ENCODE measurements around the gene RASA2.

Gene RASA2

DNA sequence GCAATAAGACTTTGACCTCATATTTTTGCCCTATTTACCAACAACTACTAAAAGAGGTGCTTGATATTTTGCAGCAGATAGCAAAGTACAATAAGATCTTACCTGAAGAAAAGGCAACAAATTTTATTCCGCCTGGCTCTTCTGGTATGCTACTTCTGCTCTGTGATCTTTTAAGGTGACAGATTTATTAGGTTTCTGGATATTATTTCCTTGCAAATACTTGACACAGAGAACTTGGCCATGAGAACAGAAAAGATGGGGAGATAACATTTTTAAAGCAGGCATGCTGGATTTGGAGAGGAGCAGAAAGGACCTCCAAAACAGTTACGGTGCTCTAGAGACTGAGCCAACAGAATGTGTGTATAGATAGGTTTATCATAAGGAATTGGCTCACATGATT is 164.6 kb downstream of the RASA2 start:
- FAIRE-seq: no peak

DNA sequence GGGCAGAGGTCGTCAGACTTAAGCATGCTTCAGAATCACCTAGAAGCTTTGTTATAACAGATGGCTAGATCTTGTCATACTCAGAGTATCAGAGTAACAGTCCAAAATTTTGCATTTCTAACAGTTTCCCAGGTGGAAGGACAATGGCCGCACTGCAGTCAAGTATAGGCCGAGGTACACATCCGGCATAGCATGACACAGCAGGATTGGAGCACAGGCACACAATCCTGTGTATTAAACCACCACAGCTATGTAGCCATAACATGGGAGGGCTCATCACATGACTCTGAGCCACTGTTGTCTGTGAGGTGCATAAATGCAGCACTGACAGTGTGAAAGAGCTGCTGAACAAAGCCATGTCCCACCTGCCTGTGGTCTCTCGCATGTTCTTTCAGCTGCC is 165.5 kb downstream of the RASA2 start:
- FAIRE-seq: no peak

DNA sequence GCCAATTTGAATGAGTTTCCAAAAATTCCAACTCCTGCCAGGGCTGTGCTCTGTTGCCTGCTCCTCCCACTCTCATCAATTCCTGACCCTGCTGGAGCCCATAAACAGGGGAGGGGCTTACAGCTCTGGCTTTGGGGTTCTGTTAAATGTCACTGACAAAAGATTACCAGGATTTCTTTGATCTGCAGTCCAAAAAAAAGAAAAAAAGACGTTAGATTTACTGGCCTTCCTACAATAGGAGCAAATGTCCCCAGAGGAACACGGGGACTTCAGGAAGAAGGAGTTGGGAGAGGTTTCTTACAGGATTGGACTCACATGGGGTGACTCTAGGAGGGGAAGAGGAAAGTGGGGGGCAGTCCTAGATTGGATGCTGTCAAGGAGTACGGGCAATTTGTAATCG is 167.0 kb downstream of the RASA2 start:
- FAIRE-seq: no peak

DNA sequence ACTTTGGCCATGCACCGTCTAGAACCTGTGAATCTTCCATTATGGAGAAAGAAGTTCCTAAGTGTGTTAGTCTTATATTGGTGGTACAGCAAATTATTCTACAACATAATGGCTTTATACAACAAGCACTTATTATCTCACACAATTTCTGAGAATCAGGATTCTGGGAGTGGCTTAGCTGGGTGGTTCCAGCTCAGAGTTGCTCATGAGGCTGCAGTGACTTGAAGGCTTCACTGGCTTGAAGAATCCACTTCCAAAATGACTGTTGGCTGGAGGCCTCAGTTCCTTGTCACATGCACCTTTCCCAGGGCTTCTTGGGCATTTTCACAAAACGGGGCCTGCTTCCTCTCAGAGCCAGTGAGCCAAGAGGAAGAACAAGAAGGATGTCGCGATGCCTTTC is 169.0 kb downstream of the RASA2 start:
- FAIRE-seq: no peak

DNA sequence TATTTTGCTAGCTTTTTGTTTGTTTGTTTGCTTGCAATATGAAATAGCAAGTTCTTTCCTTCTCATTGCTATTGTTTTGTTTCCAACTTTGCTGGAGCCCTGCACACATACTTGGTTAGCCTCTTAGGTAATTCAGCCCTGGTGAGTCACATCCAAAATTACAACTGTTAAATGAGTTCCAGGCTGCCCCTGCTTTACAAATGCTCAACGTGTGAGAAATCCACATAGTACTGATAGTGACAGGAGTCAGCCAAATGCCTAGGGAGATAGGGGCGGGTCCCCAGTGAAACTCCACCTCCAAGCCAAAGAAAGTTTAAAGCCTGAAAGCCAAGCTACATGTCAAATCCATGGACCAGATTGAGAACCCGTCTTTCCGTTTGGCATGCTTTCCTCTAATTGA is 169.9 kb downstream of the RASA2 start:
- FAIRE-seq: no peak

DNA sequence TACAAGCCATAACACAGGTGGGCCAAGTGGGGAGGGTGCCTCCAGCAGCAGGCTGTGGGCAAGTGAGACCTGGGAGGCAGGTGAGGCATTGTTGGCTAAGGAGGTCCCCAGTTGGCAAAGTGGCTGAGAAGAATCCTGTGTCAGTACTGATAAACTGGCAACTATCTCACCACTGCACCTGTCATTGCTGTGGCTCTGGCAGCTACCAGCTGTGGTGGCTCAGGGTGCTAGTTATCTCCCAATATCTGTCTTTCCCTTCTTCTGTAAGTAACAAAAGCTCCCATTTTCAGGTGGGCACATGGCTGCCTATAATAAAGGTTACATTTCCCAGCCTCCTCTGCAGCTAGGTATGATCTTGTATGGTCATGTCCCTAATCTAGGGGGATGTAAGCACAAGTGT is 170.7 kb downstream of the RASA2 start:
- no peak for FAIRE-seq

DNA sequence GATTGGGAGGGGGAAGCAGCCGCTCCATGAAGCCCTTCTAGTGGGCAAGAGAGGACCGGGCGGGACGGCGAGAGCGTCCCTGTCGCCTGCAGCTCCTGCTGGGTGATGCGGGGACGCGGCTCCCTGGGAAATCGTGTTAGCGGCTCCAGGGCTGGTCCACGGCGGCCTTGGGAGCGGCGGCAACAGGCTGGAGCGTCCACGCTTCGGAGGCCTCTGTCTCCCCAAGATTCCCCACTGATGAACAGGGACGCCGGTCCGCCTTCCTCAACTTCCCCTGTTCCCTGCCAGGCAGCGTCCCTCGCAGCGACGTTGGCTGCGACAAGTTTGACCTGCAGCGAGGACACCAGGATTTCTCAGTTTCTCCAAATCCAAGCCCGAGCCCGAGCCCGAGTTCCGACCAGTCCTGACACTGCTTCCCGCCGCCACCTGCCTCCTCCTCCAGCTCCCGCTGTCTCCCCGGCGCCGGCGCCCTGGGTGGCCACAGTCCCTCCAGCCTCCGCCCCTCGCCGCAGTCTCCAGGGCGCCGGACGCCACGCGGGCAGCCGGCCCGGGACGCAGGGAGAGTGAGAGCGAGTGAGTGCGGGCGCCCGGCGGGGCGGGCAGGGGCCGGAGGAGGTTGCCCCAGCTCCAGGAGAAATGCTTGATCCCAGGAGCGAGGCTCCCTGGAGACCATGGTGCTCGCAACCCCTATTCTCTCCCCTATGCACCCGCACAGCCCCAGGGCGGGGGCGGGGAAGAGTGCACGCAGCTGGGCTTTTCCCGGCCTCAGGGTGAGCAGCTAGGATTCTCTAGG is 173.2 kb downstream of the RASA2 start:
- FAIRE-seq: no peak

DNA sequence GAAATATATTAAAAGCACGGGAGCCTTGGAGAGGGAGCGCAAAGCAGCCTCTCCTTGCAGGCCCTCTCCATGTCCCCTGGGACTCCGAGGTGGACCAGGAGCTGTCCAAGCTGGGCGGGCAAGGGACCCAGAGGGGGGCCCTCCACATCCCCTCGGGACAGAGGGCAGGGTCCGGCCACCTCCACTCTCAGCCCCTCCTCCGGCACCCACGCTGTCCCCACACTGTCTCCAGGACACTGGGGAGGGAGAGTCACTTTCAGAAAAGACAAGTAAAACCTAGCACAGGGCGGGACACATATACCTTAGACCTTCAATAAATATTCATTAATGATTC is 173.8 kb downstream of the RASA2 start:
- no peak for FAIRE-seq

DNA sequence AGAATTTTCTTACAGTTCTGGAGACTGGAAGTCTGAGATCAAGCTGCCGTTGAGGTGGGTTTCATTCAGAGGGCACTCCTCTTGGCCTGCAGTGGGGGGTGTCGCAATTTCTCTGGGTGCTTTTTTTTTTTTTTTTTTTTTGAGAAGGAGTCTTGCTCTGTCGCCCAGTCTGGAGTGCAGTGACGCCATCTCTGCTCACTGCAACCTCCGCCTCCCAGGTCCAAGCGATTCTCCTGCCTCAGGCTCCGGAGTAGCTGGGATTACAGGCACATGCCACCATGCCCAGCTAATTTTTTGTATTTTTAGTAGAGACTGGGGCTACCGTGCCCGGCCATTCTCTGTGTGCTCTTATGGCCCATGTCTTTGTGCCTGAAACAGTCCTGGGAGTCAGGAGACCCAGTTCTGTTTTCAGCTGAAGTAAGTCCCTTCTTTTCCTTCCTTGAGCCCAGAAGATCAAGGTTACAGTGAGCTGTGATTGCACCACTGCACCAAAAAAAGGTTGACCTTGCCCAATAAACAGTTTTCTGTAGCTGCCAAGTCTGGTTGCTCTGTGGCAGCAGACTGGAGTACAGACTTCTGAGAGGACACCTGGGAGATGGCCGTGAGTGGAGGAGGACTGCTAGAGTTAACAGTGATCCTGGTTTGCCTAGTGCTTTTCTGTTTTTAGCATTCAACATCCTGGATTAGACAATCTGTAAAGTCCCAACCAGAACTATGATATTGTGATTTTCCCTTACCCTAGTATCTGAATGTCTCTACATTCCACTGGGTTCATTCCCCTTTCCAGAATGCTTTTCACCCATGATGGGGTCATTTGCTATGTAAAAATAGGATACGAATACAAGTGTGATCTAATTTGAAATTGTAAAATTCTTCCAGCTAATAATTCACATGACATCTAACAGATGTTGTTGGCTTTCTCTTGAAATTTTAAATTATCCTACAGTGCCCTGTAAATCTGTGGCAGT is 174.7 kb downstream of the RASA2 start:
- no peak for FAIRE-seq

DNA sequence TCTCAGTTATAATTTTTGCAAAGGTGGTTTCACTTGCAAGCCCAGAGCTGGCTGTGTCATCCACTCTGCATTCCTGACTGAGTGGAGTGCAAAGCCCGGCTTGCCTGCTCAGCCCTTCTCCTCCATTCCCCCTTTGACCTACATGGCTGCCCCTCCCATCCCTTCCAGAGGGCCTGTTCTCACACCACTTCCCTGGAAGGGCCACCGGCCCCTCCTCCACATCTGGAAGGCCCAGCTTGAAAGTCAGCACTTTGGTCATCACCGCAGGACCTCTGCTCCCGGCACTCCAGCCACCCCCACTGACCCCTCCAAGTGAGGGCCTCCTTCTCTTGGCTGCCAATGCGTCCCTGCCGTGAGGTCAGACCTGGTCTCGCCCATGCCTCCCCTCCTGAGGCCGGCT is 177.2 kb downstream of the RASA2 start:
- no peak for FAIRE-seq
